NCI-H510A treated with DMSO at 0.1 percent for 48 hours (cell line): Measurements from ENCODE around the gene SULT4A1.

ENCODE experiments used
- DNase-seq: peaks from one replicate; lab custom pipeline; 2025; lab: John Stamatoyannopoulos, UW

The SULT4A1 gene

GRCh38 chr22:43860126-43860525, 2.2 kb downstream of the SULT4A1 start:
- no peak for DNase-seq

GRCh38 chr22:43859621-43860020, 2.7 kb downstream of the SULT4A1 start:
- DNase-seq: no peak

- DNase-seq: no peak
Measured at GRCh38 chr22:43859176-43859575, 3.1 kb downstream of the SULT4A1 start.

GRCh38 chr22:43858156-43858895, 4.0 kb downstream of the SULT4A1 start:
- no peak for DNase-seq

GRCh38 chr22:43857367-43857766, 4.9 kb downstream of the SULT4A1 start:
- no peak for DNase-seq

GRCh38 chr22:43855431-43855830, 6.9 kb downstream of the SULT4A1 start:
- DNase-seq: no peak

- no peak for DNase-seq
Measured at GRCh38 chr22:43854786-43855271, 7.5 kb downstream of the SULT4A1 start.

GRCh38 chr22:43854121-43854785, 8.1 kb downstream of the SULT4A1 start:
- DNase-seq: no peak

- DNase-seq: no peak
Measured at GRCh38 chr22:43853328-43853931, 8.9 kb downstream of the SULT4A1 start.

- no peak for DNase-seq
Measured at GRCh38 chr22:43852573-43853327, 9.6 kb downstream of the SULT4A1 start.

- no peak for DNase-seq
Measured at GRCh38 chr22:43851979-43852307, 10.4 kb downstream of the SULT4A1 start.

- DNase-seq: no peak
Measured at GRCh38 chr22:43851058-43851978, 11.0 kb downstream of the SULT4A1 start.

GRCh38 chr22:43850529-43850928, 11.8 kb downstream of the SULT4A1 start:
- DNase-seq: no peak

- DNase-seq: no peak
Measured at GRCh38 chr22:43849731-43850130, 12.6 kb downstream of the SULT4A1 start.

- DNase-seq: peak; percentile 59
Measured at GRCh38 chr22:43848366-43849171, 13.7 kb downstream of the SULT4A1 start.

- no peak for DNase-seq
Measured at GRCh38 chr22:43847376-43848289, 14.7 kb downstream of the SULT4A1 start.

GRCh38 chr22:43846966-43847365, 15.3 kb downstream of the SULT4A1 start:
- DNase-seq: no peak

GRCh38 chr22:43845981-43846380, 16.3 kb downstream of the SULT4A1 start:
- no peak for DNase-seq
